ENCODE data around the gene FBXW11. TPM values are rescaled to one million over a fixed set of nuclear protein-coding genes. Genes with fewer than 3 reads are reported as not detected.
"Not testable (repeated sequence)": the region's sequence is repeated elsewhere in the genome, so short reads cannot be mapped to it uniquely, and the experiment has no call there.

FBXW11 gene
- total RNA-seq, 2 experiments from 2014 or later, result 35.4 to 37.7 TPM

- POLR2A ChIA-PET, result no interaction called here
- no peak for ATAC-seq (ENCODE audit: low read depth)
- Mint-ChIP-seq H3K36me3 (peaks cover 6% of the 10 kb centered on the region), H3K4me1 (peaks cover 18% of the 10 kb centered on the region), H3K4me3 (no peak overlapping the region), H3K27ac (no peak overlapping the region), H3K9me3 (no peaks in the 10 kb centered on the region), H3K27me3 (no peaks in the 10 kb centered on the region)
- no peak for DNase-seq
Observed at GRCh38 chr5:171901764-171902163, 104.7 kb downstream of the FBXW11 start.

DNA sequence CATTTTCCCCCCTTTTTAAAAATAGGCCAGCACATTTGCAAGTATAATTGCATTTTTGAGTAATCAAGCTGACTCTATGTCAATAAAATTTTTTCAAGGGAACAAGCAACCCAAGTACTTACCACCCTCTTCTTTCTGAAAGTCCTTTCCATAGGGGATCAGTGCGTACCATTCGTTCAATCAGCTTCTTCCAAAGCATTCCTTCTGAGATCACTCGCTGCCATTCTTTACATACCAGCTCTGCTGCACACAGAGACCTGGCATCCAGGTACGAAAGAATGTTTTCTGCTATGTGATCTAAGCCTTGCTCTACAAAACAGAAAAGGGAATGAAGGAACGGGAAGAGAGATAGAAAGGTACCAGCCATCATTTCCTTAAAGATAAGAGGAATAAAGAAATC lies 106.6 kb downstream of the FBXW11 start:
- peaks cover 15% of the 10 kb centered on the region for H3K36me3 Mint-ChIP-seq
- POLR2A ChIA-PET, result no interaction called here
- peaks cover 7% of the 10 kb centered on the region for H3K4me1 Mint-ChIP-seq

GRCh38 chr5:171898879-171899278 lies 107.6 kb downstream of the FBXW11 start:
- Mint-ChIP-seq H3K4me3 (no peak overlapping the region), H3K27me3 (no peaks in the 10 kb centered on the region), H3K27ac (no peak overlapping the region), H3K4me1 (peaks cover 7% of the 10 kb centered on the region), H3K36me3 (peaks cover 15% of the 10 kb centered on the region), H3K9me3 (no peaks in the 10 kb centered on the region)
- POLR2A ChIA-PET, result no interaction called here
- DNase-seq, result no peak
- no peak for ATAC-seq (ENCODE audit: low read depth)

More for the DNA sequence above, 106.6 kb downstream of the FBXW11 start:
- DNase-seq (no peak), ATAC-seq (ENCODE audit: low read depth) (no peak)
- Mint-ChIP-seq H3K4me3 (no peak overlapping the region), H3K9me3 (no peaks in the 10 kb centered on the region), H3K27ac (no peak overlapping the region), H3K27me3 (no peaks in the 10 kb centered on the region)

GRCh38 chr5:171898386-171898785 lies 108.1 kb downstream of the FBXW11 start:
- H3K27ac Mint-ChIP-seq, result no peak overlapping the region
- ATAC-seq (ENCODE audit: low read depth) (no peak), DNase-seq (no peak)
- H3K4me1 Mint-ChIP-seq, result peaks cover 7% of the 10 kb centered on the region
- H3K36me3 Mint-ChIP-seq, result peaks cover 15% of the 10 kb centered on the region
- H3K9me3 Mint-ChIP-seq, result no peaks in the 10 kb centered on the region
- H3K27me3 Mint-ChIP-seq, result no peaks in the 10 kb centered on the region
- POLR2A ChIA-PET, result no interaction called here
- no peak overlapping the region for H3K4me3 Mint-ChIP-seq

- H3K36me3 Mint-ChIP-seq, result peaks cover 15% of the 10 kb centered on the region
- H3K27ac Mint-ChIP-seq, result no peak overlapping the region
- H3K4me3 Mint-ChIP-seq, result no peak overlapping the region
- no peaks in the 10 kb centered on the region for H3K27me3 Mint-ChIP-seq
- no peak for ATAC-seq (ENCODE audit: low read depth)
- POLR2A ChIA-PET, result no interaction called here
- H3K4me1 Mint-ChIP-seq, result peaks cover 7% of the 10 kb centered on the region
- DNase-seq, result no peak
- H3K9me3 Mint-ChIP-seq, result no peaks in the 10 kb centered on the region
Observed at GRCh38 chr5:171897231-171897630, 109.2 kb downstream of the FBXW11 start.

DNA sequence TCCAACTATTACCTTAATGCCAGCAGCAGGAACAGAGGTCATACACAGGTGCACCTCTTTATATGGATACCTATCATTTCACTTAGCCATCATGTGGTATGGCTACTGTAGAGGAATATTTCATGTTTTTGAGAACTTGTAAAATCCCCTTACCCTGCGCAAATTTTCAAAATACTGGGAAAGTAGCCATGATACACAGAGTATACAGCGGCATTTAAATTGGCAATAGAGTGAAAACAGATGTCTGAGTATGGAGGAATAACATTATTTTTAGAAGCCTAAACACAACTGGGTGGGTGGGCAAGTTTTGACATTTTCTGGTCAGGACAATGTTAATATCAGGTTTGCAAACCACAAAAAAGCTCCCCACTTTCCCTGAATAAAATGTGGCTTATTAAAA lies 111.4 kb downstream of the FBXW11 start:
- DNase-seq (no peak), ATAC-seq (ENCODE audit: low read depth) (no peak)
- POLR2A ChIA-PET, result no interaction called here
- Mint-ChIP-seq H3K4me1 (peaks cover 7% of the 10 kb centered on the region), H3K27me3 (no peaks in the 10 kb centered on the region), H3K4me3 (no peak overlapping the region), H3K36me3 (peaks cover 19% of the 10 kb centered on the region), H3K9me3 (no peaks in the 10 kb centered on the region), H3K27ac (no peak overlapping the region)

DNA sequence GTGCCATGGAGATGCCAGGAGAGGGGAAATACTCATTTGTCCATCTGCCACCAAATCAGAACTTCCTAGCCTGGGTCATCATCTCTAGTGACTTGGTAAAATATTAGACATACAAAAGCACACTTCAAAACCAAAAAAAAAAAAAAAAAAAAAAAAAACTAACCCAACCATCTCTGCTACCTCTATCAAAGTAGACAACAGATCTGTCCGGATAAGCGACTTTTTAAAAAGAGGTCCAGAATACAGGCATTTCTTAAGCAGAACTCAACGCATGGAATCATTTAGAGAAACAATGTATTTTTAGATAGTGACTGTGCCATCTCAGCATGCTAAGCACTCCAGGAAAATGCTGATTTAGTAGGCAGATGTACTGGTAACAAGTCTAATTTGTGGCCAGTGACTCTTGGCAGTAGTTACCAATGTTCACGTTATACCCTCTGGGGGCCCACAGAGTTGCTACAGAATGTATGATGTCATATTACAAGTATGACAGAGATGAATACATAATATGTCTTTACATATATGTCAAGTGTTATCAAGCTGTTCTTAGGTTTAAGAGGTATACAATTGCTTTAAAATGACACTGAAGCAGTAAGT lies 113.0 kb downstream of the FBXW11 start:
- Mint-ChIP-seq H3K9me3 (no peaks in the 10 kb centered on the region), H3K4me3 (no peak overlapping the region), H3K27ac (no peak overlapping the region), H3K27me3 (no peaks in the 10 kb centered on the region), H3K4me1 (peaks cover 7% of the 10 kb centered on the region), H3K36me3 (peaks cover 24% of the 10 kb centered on the region)
- POLR2A ChIA-PET, result no interaction called here
- DNase-seq (no peak), ATAC-seq (ENCODE audit: low read depth) (no peak)

DNA sequence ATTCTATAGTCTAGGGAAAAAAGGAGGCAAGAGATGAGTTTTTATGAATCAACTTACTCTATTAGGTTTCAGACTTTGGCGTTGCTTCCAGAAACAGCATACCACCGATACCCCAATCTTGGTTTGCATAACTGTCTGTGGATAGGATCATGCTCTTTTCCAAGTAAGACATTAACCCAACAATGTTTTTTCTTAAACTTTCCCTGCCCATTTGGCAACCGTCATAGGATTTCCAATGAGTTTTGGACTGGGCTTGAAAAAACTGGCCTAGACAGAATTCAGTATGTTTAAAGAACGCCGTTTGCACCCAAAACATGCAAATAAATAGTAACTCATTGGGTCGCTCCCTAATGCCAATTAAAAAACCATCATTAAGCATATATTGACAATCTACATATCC lies 114.8 kb downstream of the FBXW11 start:
- Mint-ChIP-seq H3K36me3 (peaks cover 23% of the 10 kb centered on the region), H3K9me3 (no peaks in the 10 kb centered on the region), H3K27ac (no peak overlapping the region), H3K27me3 (no peaks in the 10 kb centered on the region), H3K4me1 (peaks cover 2% of the 10 kb centered on the region), H3K4me3 (no peak overlapping the region)
- ATAC-seq (ENCODE audit: low read depth) (no peak), DNase-seq (no peak)
- POLR2A ChIA-PET, result no interaction called here

DNA sequence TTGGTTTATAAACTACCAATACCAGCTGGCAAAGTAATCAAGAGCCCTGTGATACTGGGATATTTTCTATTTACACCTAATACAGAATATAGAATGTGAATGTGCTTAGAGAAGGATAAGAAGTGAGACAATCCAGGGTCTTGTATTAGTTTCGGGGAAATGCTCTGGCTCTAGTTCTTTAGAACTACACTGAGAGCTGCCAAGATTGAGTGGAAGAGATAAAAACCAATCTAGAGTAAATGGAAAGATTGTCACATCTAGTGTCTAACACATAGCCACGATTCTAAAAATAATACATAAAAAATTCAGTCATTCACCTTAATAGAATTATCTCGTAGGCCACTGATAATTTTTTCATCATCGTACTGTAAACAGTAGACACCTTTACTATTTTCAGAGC lies 115.3 kb downstream of the FBXW11 start:
- Mint-ChIP-seq H3K4me3 (no peak overlapping the region), H3K4me1 (peaks cover 2% of the 10 kb centered on the region), H3K9me3 (no peaks in the 10 kb centered on the region), H3K36me3 (peaks cover 23% of the 10 kb centered on the region), H3K27me3 (no peaks in the 10 kb centered on the region), H3K27ac (no peak overlapping the region)
- DNase-seq (no peak), ATAC-seq (ENCODE audit: low read depth) (no peak)
- POLR2A ChIA-PET, result no interaction called here

GRCh38 chr5:171888051-171888481 lies 118.4 kb downstream of the FBXW11 start:
- Mint-ChIP-seq H3K9me3 (peaks cover 3% of the 10 kb centered on the region), H3K27ac (no peak overlapping the region), H3K27me3 (no peaks in the 10 kb centered on the region), H3K36me3 (peaks cover 36% of the 10 kb centered on the region), H3K4me3 (no peak overlapping the region), H3K4me1 (peaks cover 3% of the 10 kb centered on the region)
- POLR2A ChIA-PET, result no interaction called here
- DNase-seq (no peak), ATAC-seq (ENCODE audit: low read depth) (no peak)

DNA sequence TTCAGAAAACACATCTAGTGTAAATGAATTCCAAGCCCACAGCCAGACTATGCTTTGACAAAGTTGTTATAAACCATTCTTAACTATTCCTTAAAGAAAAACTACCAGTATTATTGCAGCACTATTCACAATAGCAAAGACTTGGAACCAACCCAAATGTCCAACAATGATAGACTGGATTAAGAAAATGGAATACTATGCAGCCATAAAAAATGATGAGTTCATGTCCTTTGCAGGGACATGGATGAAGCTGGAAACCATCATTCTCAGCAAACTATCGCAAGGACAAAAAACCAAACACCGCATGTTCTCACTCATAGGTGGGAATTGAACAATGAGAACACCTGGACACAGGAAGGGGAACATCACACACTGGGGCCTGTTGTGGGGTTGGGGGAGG lies 120.4 kb downstream of the FBXW11 start:
- DNase-seq; H3K9me3 Mint-ChIP-seq; H3K27me3 Mint-ChIP-seq; ATAC-seq (ENCODE audit: low read depth); H3K4me1 Mint-ChIP-seq; H3K27ac Mint-ChIP-seq; H3K4me3 Mint-ChIP-seq; POLR2A ChIA-PET: not testable (repeated sequence)
- H3K36me3 Mint-ChIP-seq, result peaks cover 32% of the 10 kb centered on the region

- POLR2A ChIA-PET, result no interaction called here
- DNase-seq (no peak), ATAC-seq (ENCODE audit: low read depth) (no peak)
- Mint-ChIP-seq H3K9me3 (peaks cover 3% of the 10 kb centered on the region), H3K4me3 (no peak overlapping the region), H3K27ac (no peak overlapping the region), H3K27me3 (no peaks in the 10 kb centered on the region), H3K4me1 (peaks cover 3% of the 10 kb centered on the region), H3K36me3 (peaks cover 22% of the 10 kb centered on the region)
Observed at GRCh38 chr5:171882118-171882517, 124.3 kb downstream of the FBXW11 start.

DNA sequence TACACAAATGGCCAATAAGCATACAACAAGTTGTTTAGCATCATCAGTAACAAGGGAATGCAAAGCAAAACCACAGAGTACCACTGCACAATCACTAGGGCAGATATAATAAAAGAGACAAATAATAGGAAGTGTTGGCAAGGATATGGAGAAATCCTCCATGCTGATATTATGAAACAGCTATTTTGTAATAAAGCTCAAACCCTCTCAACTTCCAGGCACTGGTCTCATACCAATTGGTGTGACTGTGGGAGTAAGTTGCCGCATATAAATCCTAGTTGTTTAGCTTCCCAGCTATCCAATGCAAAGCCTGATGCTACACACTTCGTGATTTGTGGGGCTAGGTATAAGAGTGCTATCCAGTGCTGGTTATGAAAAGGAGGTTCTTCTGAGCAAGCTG lies 132.2 kb downstream of the FBXW11 start:
- POLR2A ChIA-PET, result no interaction called here
- H3K27me3 Mint-ChIP-seq, result no peaks in the 10 kb centered on the region
- H3K4me3 Mint-ChIP-seq, result no peak overlapping the region
- no peaks in the 10 kb centered on the region for H3K4me1 Mint-ChIP-seq
- peaks cover 15% of the 10 kb centered on the region for H3K36me3 Mint-ChIP-seq
- no peaks in the 10 kb centered on the region for H3K9me3 Mint-ChIP-seq
- DNase-seq (no peak), ATAC-seq (ENCODE audit: low read depth) (no peak)
- no peak overlapping the region for H3K27ac Mint-ChIP-seq

DNA sequence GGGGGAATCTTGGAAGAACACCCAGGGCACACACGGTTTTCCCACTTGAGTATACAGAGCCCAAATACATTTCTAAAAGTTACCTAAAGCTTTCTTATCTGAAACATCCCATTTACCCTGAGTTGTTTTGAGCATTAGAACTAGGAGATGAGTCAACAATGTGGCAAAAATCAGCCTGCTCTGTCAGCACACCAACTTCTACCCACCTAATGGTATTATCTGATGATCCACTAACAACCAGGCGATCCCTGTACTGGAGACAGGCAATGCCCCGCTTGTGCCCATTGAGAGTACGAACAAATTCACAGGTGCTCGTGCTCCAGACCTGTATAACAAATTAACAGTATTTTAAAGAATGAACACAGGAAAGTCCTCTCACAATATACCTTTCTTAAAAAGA lies 133.8 kb downstream of the FBXW11 start:
- DNase-seq (no peak), ATAC-seq (ENCODE audit: low read depth) (no peak)
- Mint-ChIP-seq H3K36me3 (peaks cover 22% of the 10 kb centered on the region), H3K4me1 (no peaks in the 10 kb centered on the region), H3K4me3 (no peak overlapping the region), H3K9me3 (no peaks in the 10 kb centered on the region), H3K27me3 (no peaks in the 10 kb centered on the region), H3K27ac (no peak overlapping the region)
- POLR2A ChIA-PET, result no interaction called here

DNA sequence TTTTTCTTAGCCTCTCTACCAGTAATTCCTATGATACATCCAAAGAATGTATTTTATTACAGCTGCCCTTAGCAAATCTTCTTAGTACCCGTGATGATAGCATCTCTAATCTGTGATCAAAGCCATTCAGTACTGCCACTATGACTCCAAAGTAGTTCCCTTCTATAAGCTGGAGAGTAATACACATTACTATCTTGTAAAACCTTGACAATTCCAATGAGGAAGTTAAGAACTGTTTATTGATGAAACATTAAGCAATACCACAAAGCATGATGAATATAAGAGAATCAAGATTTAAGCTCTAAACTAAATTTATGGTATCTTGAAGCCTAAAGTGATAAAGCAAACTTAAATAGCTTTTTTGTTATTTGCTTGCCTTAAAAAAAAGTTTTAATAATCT lies 134.7 kb downstream of the FBXW11 start:
- Mint-ChIP-seq H3K27me3 (no peaks in the 10 kb centered on the region), H3K27ac (no peak overlapping the region), H3K4me1 (peaks cover under 1% of the 10 kb centered on the region), H3K9me3 (no peaks in the 10 kb centered on the region), H3K36me3 (peaks cover 24% of the 10 kb centered on the region), H3K4me3 (no peak overlapping the region)
- POLR2A ChIA-PET, result no interaction called here
- ATAC-seq (ENCODE audit: low read depth) (no peak), DNase-seq (no peak)
